ENCODE results near the gene LTB. TPM values are rescaled to one million over a fixed set of nuclear protein-coding genes. Genes with fewer than 3 reads are reported as not detected.

LTB gene
- polyA plus RNA-seq, 1 of the 3 experiments (the other 2 are of a cell fraction): 0.10 TPM

DNA sequence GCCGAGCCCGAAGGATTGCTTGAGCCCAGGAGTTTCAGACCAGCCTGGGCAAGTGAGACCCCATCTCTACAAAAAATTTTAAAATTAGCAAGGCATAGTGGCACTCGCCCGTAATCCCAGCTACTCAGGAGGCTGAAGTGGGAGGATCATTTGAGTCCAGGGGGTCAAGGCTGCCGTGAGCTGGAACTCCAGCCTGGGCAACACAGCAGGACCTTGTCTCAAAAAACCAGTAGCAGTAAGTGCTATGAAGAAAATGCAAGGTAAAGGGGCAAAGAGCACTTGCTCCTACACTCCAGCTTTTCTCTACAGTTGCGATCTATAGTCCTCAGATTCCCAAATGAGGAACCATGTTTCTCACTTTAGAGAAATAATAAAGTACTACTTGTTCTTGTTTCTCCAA, 38.6 kb downstream of the LTB start:
- no peak overlapping the region for H3K4me2 ChIP-seq
- H3K4me1 ChIP-seq (ENCODE audit: control insufficient read depth in 1 of 2, insufficient read depth in 2 of 2, low read depth in 1 of 2, low read length in 1 of 2): peaks cover 18 to 29% of the 10 kb centered on the region in 2 experiments
- peaks cover 16 to 17% of the 10 kb centered on the region in 2 experiments for H3K36me3 ChIP-seq (replicated peaks in 1 of 2; ENCODE audit: control insufficient read depth in 1 of 2, insufficient read depth in 2 of 2, low read length in 1 of 2)
- peaks cover 53% of the 10 kb centered on the region for H3K79me2 ChIP-seq (ENCODE audit: insufficient read depth)
- H3K4me3 ChIP-seq (ENCODE audit: low read depth in 2 of 2, low read length in 1 of 2): no peak overlapping the region
- H4K20me1 ChIP-seq (ENCODE audit: insufficient read depth): peaks cover 24% of the 10 kb centered on the region
- H3K9ac ChIP-seq: no peak overlapping the region
- H3K9me2 ChIP-seq: no peaks in the 10 kb centered on the region
- H2AFZ ChIP-seq (ENCODE audit: low read depth): no peak overlapping the region
- no peaks in the 10 kb centered on the region for H3K9me3 ChIP-seq
- peak overlapping the region in 1 of 2 experiments; percentile 95; a peak in 1 of 4 replicates for H3K27ac ChIP-seq (ENCODE audit: low read depth in 2 of 2, low read length in 1 of 2)
- TF ChIP-seq ZBTB33 (IDR thresholded peaks at IDR 0.05; ENCODE audit: borderline replicate concordance, low read depth) (no peak), MEF2A (IDR thresholded peaks at IDR 0.05; ENCODE audit: borderline replicate concordance, low read depth) (no peak), JUND (IDR thresholded peaks at IDR 0.05) (no peak), PBX3 (IDR thresholded peaks at IDR 0.05) (no peak), FOXM1 (IDR thresholded peaks at IDR 0.05; ENCODE audit: low read depth) (no peak)
- H3K27me3 ChIP-seq (ENCODE audit: insufficient read depth): no peaks in the 10 kb centered on the region
- DNase-seq: no peak
- 95% methylated on average over 6 of the region's 6 CpGs for WGBS (ENCODE audit: low lambda C conversion rate)
- ChIA-PET CTCF (interaction anchor here (11.9 kb wide), 1 partner anchor 55 kb away, joined by 301 read pairs; the partner anchor contains the start of gene NCR3), POLR2A (no interaction called here)
- peaks cover 14% of the 10 kb centered on the region for H3F3A ChIP-seq (replicated peaks; ENCODE audit: insufficient read depth)

- under 1% methylated on average over 43 of the region's 43 CpGs for WGBS (ENCODE audit: low lambda C conversion rate)
- peak; percentile 87 for DNase-seq
- H3K4me3 ChIP-seq (ENCODE audit: low read depth in 2 of 2, low read length in 1 of 2): peak within 1 kb of the TSS; percentile 74 to 91
- H3F3A ChIP-seq (replicated peaks; ENCODE audit: insufficient read depth): peaks cover 7% of the 10 kb centered on the region
- 0 out of 2 replicates have a peak within 1 kb of the TSS, but pooled peaks have one; percentile 39 for H2AFZ ChIP-seq (ENCODE audit: low read depth)
- peak within 1 kb of the TSS; percentile 95 to 97 for H3K27ac ChIP-seq (ENCODE audit: low read depth in 2 of 2, low read length in 1 of 2)
- H3K4me1 ChIP-seq (ENCODE audit: control insufficient read depth in 1 of 2, insufficient read depth in 2 of 2, low read depth in 1 of 2, low read length in 1 of 2): peaks cover 15 to 28% of the 10 kb centered on the region in 2 experiments; a peak in 3 of 4 replicates
- no peaks in the 10 kb centered on the region for H3K27me3 ChIP-seq (ENCODE audit: insufficient read depth)
- POLR2A ChIA-PET: interaction anchor here (0.6 to 3.4 kb wide), 20 partner anchors 8 to 1430 kb away, joined by 3 to 12 read pairs (median 4); partner anchors contain the start of genes ABCF1, ABHD16A, BAG6 and PRRC2A
- CTCF ChIA-PET: interaction anchor here (1.2 to 11.9 kb wide), 4 partner anchors 10 to 68 kb away, joined by 4 to 301 read pairs (median 5); partner anchors contain the start of gene NCR3
- peak within 1 kb of the TSS; percentile 96 for H3K9ac ChIP-seq
- no peaks in the 10 kb centered on the region for H3K9me3 ChIP-seq
- peak within 1 kb of the TSS; percentile 90 for H3K4me2 ChIP-seq
- no peaks in the 10 kb centered on the region for H3K9me2 ChIP-seq
- H3K36me3 ChIP-seq (replicated peaks in 1 of 2; ENCODE audit: control insufficient read depth in 1 of 2, insufficient read depth in 2 of 2, low read length in 1 of 2): peaks cover 22 to 33% of the 10 kb centered on the region in 2 experiments
- H3K79me2 ChIP-seq (ENCODE audit: insufficient read depth): peaks cover 58% of the 10 kb centered on the region
- peaks cover 41% of the 10 kb centered on the region for H4K20me1 ChIP-seq (ENCODE audit: insufficient read depth)
- TF ChIP-seq, protein P1, sequence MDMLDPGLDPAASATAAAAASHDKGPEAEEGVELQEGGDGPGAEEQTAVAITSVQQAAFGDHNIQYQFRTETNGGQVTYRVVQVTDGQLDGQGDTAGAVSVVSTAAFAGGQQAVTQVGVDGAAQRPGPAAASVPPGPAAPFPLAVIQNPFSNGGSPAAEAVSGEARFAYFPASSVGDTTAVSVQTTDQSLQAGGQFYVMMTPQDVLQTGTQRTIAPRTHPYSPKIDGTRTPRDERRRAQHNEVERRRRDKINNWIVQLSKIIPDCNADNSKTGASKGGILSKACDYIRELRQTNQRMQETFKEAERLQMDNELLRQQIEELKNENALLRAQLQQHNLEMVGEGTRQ (IDR thresholded peaks at IDR 0.05; ENCODE audit: borderline replicate concordance, low read depth, low read length): no peak
- TF ChIP-seq FOXM1 (IDR thresholded peaks at IDR 0.05; ENCODE audit: low read depth) (no peak), MEF2A (IDR thresholded peaks at IDR 0.05; ENCODE audit: borderline replicate concordance, low read depth) (no peak), EZH2phosphoT487 (IDR thresholded peaks at IDR 0.05; ENCODE audit: borderline replicate concordance, low read depth) (no peak), ZBTB33 (IDR thresholded peaks at IDR 0.05; ENCODE audit: borderline replicate concordance, low read depth) (no peak)
- TF ChIP-seq, protein P2, sequence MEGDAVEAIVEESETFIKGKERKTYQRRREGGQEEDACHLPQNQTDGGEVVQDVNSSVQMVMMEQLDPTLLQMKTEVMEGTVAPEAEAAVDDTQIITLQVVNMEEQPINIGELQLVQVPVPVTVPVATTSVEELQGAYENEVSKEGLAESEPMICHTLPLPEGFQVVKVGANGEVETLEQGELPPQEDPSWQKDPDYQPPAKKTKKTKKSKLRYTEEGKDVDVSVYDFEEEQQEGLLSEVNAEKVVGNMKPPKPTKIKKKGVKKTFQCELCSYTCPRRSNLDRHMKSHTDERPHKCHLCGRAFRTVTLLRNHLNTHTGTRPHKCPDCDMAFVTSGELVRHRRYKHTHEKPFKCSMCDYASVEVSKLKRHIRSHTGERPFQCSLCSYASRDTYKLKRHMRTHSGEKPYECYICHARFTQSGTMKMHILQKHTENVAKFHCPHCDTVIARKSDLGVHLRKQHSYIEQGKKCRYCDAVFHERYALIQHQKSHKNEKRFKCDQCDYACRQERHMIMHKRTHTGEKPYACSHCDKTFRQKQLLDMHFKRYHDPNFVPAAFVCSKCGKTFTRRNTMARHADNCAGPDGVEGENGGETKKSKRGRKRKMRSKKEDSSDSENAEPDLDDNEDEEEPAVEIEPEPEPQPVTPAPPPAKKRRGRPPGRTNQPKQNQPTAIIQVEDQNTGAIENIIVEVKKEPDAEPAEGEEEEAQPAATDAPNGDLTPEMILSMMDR (IDR thresholded peaks at IDR 0.05): no peak
- TF ChIP-seq, protein P3, sequence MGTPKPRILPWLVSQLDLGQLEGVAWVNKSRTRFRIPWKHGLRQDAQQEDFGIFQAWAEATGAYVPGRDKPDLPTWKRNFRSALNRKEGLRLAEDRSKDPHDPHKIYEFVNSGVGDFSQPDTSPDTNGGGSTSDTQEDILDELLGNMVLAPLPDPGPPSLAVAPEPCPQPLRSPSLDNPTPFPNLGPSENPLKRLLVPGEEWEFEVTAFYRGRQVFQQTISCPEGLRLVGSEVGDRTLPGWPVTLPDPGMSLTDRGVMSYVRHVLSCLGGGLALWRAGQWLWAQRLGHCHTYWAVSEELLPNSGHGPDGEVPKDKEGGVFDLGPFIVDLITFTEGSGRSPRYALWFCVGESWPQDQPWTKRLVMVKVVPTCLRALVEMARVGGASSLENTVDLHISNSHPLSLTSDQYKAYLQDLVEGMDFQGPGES (IDR thresholded peaks at IDR 0.05; ENCODE audit: low read depth, low read length): no peak
Observed at GRCh38 chr6:31541658-31542521, 40.3 kb downstream of the LTB start, which contains the start of gene DDX39B. Gene DDX39B (minus strand): TSS chr6:31542003. CDS start chr6:31540532, 1,471 bp downstream.
